Fibroblast of pulmonary artery (primary cell): ENCODE results near the gene SLC25A20.
A peak's percentile ranks its signal among the peaks of the same experiment; 100 is the strongest.

ENCODE experiments used
- DNase-seq: peaks from one replicate; pipeline ENCODE4 v3.0.0-alpha.2; 2010; ENCODE audit warnings: low read depth
- H3K4me3 ChIP-seq: replicated peaks from 2 replicates; pipeline ENCODE4 v1.5.1; 2011; ENCODE audit warnings: low read depth, mild to moderate bottlenecking, control low read depth, low read length, moderate library complexity
- TF ChIP-seq, protein P1 (sequence below): IDR thresholded peaks from 2 replicates; pipeline ENCODE4 v1.5.1; 2011; ENCODE audit warnings: mild to moderate bottlenecking, control low read depth, low read length, inconsistent platforms; ENCODE audit errors: missing control alignments

SLC25A20 gene

DNA sequence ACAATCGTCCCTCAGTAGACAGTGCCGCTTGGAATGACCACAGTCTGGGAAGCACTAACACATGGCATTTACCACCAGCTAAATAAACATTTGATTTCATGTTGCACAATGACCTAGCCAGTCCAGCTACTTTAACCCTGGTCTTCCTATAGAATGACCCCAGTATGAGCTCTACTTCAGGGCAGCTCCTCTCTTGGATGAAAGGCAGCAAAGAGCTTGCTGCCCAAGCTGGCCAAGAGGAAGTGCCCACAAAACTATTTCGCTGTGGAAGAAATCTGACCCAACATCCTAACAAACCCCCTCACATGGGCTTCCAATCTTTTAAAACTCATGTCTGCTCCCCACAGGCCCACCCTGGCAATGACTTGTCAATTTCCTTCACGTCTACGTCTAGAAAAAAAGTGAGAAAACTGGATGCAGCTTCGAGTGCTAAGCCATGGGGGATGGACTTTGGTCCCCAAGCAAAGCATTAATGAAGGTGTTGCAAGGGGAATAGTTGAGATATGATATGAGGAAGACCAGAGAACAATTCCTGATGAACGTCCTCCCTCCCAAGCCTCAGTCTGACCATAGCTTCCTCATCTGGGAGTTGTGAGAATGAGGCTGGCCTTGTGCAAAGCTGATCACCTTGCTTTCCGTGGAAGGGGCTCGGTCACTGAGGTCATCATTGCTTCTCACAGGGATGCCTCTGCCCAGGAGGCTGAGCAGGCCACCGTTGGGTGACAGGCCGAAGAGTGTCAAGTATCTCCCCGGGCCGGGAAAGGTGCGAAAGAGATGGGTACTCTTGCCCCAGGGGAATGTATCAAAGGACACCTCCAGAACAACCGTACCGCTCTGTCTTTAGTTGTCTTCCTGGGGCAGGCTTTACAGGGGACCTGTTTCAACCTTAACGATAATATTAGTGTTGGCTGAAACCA is 964 bp downstream of the SLC25A20 start:
- TF ChIP-seq, protein P1, sequence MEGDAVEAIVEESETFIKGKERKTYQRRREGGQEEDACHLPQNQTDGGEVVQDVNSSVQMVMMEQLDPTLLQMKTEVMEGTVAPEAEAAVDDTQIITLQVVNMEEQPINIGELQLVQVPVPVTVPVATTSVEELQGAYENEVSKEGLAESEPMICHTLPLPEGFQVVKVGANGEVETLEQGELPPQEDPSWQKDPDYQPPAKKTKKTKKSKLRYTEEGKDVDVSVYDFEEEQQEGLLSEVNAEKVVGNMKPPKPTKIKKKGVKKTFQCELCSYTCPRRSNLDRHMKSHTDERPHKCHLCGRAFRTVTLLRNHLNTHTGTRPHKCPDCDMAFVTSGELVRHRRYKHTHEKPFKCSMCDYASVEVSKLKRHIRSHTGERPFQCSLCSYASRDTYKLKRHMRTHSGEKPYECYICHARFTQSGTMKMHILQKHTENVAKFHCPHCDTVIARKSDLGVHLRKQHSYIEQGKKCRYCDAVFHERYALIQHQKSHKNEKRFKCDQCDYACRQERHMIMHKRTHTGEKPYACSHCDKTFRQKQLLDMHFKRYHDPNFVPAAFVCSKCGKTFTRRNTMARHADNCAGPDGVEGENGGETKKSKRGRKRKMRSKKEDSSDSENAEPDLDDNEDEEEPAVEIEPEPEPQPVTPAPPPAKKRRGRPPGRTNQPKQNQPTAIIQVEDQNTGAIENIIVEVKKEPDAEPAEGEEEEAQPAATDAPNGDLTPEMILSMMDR = no peak
- H3K4me3 ChIP-seq = peak overlapping the region; percentile 78
- DNase-seq = no peak

DNA sequence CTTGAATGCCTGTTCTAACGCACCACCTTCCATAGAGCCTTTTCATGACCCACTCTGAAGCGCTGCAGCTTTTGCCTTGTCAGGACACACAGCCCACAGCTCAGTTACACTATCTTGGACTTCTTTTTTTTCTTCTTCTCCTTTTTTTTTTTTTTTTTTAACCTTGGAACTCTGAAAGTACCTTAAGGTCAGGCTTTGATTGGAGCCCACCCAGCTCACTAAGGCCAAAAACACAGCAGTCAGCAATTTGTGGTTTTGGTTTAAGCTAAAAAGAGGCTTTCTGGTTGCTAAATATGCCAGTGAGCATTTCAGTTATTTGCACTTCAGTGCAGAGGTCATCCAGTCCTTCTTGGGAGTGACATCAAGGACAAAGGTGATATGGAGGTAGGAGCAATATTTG is 1.7 kb downstream of the SLC25A20 start:
- TF ChIP-seq, protein P1 = no peak
- no peak overlapping the region for H3K4me3 ChIP-seq
- DNase-seq = no peak

DNA sequence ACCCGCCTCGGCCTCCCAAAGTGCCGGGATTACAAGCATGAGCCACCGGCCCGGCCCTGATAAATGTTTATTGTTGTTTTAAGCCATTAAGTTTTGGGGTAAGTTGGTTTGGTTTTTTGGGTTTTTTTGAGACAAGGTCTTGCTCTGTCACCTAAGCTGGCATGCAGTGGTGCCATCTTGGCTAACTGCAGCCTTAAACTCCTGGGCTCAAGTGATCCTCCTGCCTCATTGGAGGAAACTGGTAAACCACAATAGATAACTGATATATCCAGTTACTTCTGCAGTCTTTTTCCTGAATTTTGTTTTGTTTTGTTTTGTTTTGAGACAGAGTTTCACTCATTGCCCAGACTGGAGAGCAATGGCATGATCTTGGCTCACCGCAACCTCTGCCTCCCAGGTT is 4.2 kb downstream of the SLC25A20 start:
- no peak overlapping the region for H3K4me3 ChIP-seq
- TF ChIP-seq, protein P1 = no peak
- no peak for DNase-seq

DNA sequence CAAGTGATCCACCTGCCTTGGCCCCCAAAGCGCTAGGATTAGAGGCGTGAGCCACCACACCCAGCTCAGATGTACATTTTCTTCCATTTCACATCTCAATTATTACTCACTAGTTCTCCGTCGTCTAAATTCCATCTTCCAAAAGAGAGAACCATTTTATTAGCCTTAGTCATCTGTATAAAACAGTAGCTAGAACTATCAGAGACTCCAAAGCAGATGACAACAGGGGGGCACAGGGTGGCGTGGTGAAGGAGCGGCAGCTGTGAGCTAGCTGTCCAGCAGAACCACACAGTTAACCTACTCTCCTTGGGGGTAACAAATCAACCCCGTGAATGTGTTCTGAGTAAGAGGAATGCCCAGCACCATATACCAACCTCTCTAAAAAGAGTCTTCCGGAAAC is 7.1 kb downstream of the SLC25A20 start:
- DNase-seq = no peak
- TF ChIP-seq, protein P1 = no peak
- H3K4me3 ChIP-seq = no peak overlapping the region

DNA sequence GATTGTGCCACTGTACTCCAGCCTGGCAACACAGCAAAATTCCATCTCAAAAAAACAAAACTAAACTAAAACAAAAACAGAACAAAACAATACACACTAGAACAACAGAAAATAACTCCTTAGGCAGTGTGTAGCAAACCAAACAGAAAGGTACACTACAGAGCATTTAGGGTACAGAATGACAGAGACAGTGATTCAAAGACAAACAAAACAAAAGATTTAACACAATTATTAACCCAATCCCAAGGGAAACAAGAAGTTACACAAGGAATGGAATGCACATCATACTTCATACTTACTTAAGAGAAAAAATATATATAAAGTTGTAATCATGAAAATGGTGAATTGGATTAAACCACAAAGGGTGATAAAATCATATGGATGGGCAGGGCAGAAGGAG is 12.9 kb downstream of the SLC25A20 start:
- DNase-seq = peak; percentile 15
- no peak overlapping the region for H3K4me3 ChIP-seq
- TF ChIP-seq, protein P1 = no peak

DNA sequence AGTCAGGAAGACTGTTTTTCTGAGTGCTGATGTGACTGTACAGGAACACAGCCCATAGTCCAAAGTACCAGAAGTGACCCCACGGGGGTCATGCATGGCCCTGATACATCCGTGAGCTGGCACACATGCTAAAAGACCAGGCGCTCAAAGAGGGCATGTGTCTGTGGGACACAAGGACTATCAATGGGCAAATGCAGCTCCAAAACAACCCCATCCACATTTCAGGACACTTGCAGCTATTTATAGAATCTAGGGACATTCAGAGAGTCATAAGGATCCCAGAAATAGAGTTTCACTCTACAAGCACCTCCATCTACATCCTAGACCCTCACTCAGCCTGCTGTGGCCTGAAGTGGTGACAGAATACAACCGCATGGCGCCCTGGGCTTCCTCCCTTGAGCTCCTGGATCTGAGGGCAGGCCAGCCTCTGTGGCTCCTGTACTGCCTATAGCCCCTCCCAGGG is 17.0 kb downstream of the SLC25A20 start:
- TF ChIP-seq, protein P1 = no peak
- H3K4me3 ChIP-seq = no peak overlapping the region
- DNase-seq = no peak
